ENCODE results near the gene ZBTB16.

ZBTB16 gene

DNA sequence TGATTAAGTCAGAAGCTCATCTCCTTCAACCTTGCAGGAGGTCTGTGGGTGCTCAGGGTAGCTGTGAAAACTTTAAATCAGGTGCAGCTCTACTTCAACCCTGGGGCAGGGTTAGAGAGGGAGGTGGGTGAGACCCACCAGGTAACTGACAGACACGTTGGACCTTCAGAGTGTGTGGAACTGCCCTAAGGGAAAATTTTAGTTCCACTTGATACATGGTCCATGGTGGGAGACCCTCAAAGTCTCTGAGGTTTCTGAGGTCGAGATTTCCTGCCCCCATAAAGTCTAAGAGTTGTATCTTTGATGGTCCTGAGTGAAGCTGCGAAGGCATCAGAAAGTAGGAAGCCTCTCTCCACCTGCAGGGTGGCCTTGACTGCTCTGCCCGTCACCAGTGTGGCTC lies 212.8 kb downstream of the ZBTB16 start:
- no peaks in the 10 kb centered on the region for H3K36me3 ChIP-seq (ENCODE audit: control insufficient read depth, insufficient read depth, low read length)
- peaks cover 1% of the 10 kb centered on the region; the same call in 1 of the 2 replicates for H3K27me3 ChIP-seq (replicated peaks; ENCODE audit: control insufficient read depth, insufficient read depth, low read length)
- DNase-seq (ENCODE audit: extremely low read depth, insufficient read length): no peak
- TF ChIP-seq, protein P1, sequence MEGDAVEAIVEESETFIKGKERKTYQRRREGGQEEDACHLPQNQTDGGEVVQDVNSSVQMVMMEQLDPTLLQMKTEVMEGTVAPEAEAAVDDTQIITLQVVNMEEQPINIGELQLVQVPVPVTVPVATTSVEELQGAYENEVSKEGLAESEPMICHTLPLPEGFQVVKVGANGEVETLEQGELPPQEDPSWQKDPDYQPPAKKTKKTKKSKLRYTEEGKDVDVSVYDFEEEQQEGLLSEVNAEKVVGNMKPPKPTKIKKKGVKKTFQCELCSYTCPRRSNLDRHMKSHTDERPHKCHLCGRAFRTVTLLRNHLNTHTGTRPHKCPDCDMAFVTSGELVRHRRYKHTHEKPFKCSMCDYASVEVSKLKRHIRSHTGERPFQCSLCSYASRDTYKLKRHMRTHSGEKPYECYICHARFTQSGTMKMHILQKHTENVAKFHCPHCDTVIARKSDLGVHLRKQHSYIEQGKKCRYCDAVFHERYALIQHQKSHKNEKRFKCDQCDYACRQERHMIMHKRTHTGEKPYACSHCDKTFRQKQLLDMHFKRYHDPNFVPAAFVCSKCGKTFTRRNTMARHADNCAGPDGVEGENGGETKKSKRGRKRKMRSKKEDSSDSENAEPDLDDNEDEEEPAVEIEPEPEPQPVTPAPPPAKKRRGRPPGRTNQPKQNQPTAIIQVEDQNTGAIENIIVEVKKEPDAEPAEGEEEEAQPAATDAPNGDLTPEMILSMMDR (IDR thresholded peaks at IDR 0.05; ENCODE audit: insufficient read depth, low read length, poor library complexity, severe bottlenecking): no peak
- H3K4me3 ChIP-seq (replicated peaks; ENCODE audit: low read depth, low read length): no peak overlapping the region

DNA sequence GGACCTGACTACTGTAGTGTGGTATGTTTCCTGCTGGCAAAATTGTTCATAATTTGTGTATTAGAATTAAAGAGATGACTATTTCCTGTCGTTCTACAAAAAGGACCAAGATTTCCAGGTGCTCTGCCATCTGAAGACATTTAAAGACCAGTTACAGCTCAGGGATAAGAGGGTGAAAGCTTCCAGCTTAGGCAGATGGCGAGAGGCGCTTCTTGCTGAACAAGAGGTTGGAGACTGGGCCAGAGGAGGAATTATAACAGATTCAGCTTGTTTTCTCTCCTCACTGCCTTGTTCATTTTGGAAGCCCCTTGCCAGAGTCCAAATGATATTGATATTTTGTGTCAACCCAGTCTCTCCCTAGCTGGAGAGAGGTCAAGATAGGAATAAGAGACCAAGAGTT lies 213.6 kb downstream of the ZBTB16 start:
- Histone ChIP-seq H3K27me3 (replicated peaks; ENCODE audit: control insufficient read depth, insufficient read depth, low read length) (peaks cover 1% of the 10 kb centered on the region; the same call in 1 of the 2 replicates), H3K4me3 (replicated peaks; ENCODE audit: low read depth, low read length) (no peak overlapping the region), H3K36me3 (ENCODE audit: control insufficient read depth, insufficient read depth, low read length) (no peaks in the 10 kb centered on the region)
- DNase-seq (ENCODE audit: extremely low read depth, insufficient read length): no peak
- TF ChIP-seq, protein P1 (IDR thresholded peaks at IDR 0.05; ENCODE audit: insufficient read depth, low read length, poor library complexity, severe bottlenecking): no peak

DNA sequence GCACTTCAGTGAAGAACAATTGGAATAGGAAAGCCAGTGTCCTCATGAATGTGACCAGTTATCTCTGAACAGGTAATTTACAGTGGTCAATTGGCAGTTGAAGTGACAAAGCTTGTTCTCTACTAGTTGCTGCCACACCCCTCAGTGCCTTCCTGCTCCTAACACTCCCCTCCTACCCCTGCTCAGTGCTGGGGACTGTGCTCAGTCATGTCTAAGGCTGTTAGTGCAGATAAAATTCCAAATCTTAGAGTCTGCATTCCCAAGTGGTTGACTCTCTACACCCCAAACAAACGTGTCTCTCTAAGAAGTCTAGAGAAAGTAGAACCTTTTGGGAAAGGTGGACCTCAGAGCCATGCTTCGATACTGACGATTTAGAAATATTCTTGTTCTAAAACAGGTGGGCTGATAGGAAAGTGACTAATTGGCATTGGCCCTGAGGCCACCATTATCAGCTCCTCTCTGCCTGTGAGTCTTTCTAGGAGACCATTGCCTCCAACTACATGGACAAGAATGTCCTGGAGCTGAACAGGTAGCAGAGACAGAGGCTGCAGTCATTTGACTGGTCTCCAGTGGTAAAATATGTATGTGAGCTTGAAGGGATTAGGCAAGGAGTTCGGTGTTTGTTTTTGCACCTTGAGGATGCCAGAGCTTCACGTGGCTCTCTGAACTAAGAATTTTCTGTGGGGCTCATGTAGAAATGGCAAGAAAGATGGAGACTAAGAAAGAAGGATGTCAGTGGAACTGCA lies 214.6 kb downstream of the ZBTB16 start:
- Histone ChIP-seq H3K36me3 (ENCODE audit: control insufficient read depth, insufficient read depth, low read length) (no peaks in the 10 kb centered on the region), H3K27me3 (replicated peaks; ENCODE audit: control insufficient read depth, insufficient read depth, low read length) (peaks cover 1% of the 10 kb centered on the region; the same call in 1 of the 2 replicates), H3K4me3 (replicated peaks; ENCODE audit: low read depth, low read length) (no peak overlapping the region)
- TF ChIP-seq, protein P1 (IDR thresholded peaks at IDR 0.05; ENCODE audit: insufficient read depth, low read length, poor library complexity, severe bottlenecking): no peak
- no peak for DNase-seq (ENCODE audit: extremely low read depth, insufficient read length)

DNA sequence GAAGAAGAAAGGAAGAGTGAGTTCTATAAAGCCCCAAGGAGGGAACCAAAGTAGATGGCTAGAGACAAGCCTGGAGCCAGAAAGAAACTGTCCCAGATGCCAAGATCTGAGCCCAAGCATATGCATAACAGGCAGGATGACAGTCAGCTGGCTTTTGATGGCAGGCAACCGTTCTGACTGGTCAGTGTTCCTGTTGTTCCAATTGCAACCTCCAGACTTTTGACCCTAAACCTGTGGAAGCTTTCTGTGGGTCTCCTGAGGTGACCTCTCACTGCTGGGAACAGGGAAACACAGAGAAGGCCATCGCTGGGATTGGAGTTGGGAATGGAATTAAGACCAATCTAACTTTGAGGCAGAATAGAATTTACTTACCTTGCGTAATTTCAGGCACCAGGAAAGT lies 215.1 kb downstream of the ZBTB16 start:
- no peak overlapping the region for H3K4me3 ChIP-seq (replicated peaks; ENCODE audit: low read depth, low read length)
- no peaks in the 10 kb centered on the region for H3K36me3 ChIP-seq (ENCODE audit: control insufficient read depth, insufficient read depth, low read length)
- H3K27me3 ChIP-seq (replicated peaks; ENCODE audit: control insufficient read depth, insufficient read depth, low read length): peaks cover 1% of the 10 kb centered on the region; the same call in 1 of the 2 replicates
- no peak for DNase-seq (ENCODE audit: extremely low read depth, insufficient read length)
- TF ChIP-seq, protein P1 (IDR thresholded peaks at IDR 0.05; ENCODE audit: insufficient read depth, low read length, poor library complexity, severe bottlenecking): no peak

DNA sequence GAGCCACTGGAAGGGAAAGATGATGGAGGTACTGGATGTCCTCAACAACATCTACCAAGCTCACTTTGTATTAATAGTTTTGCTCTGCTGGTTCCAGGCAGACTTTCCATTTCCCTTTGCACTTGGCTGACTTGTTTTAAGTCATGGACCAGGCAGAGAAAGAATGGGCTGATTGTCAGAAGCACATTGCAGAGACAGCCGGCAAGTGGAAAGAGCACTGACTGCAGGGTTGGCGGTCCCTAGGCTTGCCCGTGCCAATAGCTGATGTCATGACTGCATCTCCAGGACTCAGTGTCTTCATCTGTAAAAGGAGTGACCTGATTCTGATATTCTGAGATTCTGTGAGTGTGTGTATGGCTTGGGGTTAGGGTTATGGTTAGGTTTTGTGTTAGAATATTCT lies 215.8 kb downstream of the ZBTB16 start:
- H3K27me3 ChIP-seq (replicated peaks; ENCODE audit: control insufficient read depth, insufficient read depth, low read length): no peaks in the 10 kb centered on the region; the same call in 1 of the 2 replicates
- no peaks in the 10 kb centered on the region for H3K36me3 ChIP-seq (ENCODE audit: control insufficient read depth, insufficient read depth, low read length)
- H3K4me3 ChIP-seq (replicated peaks; ENCODE audit: low read depth, low read length): no peak overlapping the region
- no peak for DNase-seq (ENCODE audit: extremely low read depth, insufficient read length)
- TF ChIP-seq, protein P1 (IDR thresholded peaks at IDR 0.05; ENCODE audit: insufficient read depth, low read length, poor library complexity, severe bottlenecking): no peak
